ENCODE measurements around the gene BDP1.
"Not testable (repeated sequence)": the region's sequence is repeated elsewhere in the genome, so short reads cannot be mapped to it uniquely, and the experiment has no call there.

BDP1 gene

GRCh38 chr5:71569748-71570509, 114.5 kb downstream of the BDP1 start:
- TF ChIP-seq PATZ1 (CRISPR knock-in tag; IDR thresholded peaks at IDR 0.05; ENCODE audit: borderline replicate concordance) (no peak), RARB (CRISPR knock-in tag; IDR thresholded peaks at IDR 0.05) (no peak), ZFP30 (CRISPR knock-in tag; IDR thresholded peaks at IDR 0.05) (no peak)
- no peak for ATAC-seq

GRCh38 chr5:71571811-71572210, 116.4 kb downstream of the BDP1 start:
- not testable (repeated sequence) for ATAC-seq

DNA sequence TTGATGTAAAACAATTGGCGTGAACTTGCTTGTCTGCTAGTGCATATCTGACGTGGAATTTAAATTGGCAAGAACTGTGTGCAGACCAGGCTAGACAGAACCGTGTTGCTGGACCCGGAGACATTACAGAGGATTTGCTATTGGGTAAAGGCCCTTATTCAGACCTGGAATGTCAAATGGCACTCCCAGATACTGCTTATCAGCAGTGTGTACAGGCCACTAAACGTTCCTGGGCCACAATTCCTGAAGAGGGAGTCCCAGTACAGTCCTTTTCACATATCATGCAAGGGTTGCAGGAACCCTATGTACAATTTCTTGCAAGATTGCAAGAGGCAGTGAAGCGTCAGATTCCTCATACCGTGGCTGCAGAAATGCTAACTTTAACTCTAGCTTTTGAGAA, 118.1 kb downstream of the BDP1 start:
- TF ChIP-seq, protein P1, sequence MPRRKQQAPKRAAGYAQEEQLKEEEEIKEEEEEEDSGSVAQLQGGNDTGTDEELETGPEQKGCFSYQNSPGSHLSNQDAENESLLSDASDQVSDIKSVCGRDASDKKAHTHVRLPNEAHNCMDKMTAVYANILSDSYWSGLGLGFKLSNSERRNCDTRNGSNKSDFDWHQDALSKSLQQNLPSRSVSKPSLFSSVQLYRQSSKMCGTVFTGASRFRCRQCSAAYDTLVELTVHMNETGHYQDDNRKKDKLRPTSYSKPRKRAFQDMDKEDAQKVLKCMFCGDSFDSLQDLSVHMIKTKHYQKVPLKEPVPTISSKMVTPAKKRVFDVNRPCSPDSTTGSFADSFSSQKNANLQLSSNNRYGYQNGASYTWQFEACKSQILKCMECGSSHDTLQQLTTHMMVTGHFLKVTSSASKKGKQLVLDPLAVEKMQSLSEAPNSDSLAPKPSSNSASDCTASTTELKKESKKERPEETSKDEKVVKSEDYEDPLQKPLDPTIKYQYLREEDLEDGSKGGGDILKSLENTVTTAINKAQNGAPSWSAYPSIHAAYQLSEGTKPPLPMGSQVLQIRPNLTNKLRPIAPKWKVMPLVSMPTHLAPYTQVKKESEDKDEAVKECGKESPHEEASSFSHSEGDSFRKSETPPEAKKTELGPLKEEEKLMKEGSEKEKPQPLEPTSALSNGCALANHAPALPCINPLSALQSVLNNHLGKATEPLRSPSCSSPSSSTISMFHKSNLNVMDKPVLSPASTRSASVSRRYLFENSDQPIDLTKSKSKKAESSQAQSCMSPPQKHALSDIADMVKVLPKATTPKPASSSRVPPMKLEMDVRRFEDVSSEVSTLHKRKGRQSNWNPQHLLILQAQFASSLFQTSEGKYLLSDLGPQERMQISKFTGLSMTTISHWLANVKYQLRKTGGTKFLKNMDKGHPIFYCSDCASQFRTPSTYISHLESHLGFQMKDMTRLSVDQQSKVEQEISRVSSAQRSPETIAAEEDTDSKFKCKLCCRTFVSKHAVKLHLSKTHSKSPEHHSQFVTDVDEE (CRISPR knock-in tag; IDR thresholded peaks at IDR 0.05) = no peak
- TF ChIP-seq POU6F1 (CRISPR knock-in tag; IDR thresholded peaks at IDR 0.05; ENCODE audit: borderline replicate concordance, low read depth) (no peak), ZNF8 (CRISPR knock-in tag; IDR thresholded peaks at IDR 0.05) (no peak), OSR1 (CRISPR knock-in tag; IDR thresholded peaks at IDR 0.05) (no peak), ESRRG (CRISPR knock-in tag; IDR thresholded peaks at IDR 0.05) (no peak)
- ATAC-seq = no peak

- ATAC-seq = not testable (repeated sequence)
These were observed 120.1 kb downstream of the BDP1 start for GRCh38 chr5:71575588-71575987.

- ATAC-seq = no peak
- TF ChIP-seq ZFP3 (CRISPR knock-in tag; IDR thresholded peaks at IDR 0.05) (no peak), RARB (CRISPR knock-in tag; IDR thresholded peaks at IDR 0.05) (no peak), ZNF70 (CRISPR knock-in tag; IDR thresholded peaks at IDR 0.05) (no peak), GLIS3 (CRISPR knock-in tag; IDR thresholded peaks at IDR 0.05) (no peak), CSDC2 (CRISPR knock-in tag; IDR thresholded peaks at IDR 0.05) (no peak)
These were observed 120.8 kb downstream of the BDP1 start for GRCh38 chr5:71576241-71576640.

GRCh38 chr5:71577839-71578238, 122.4 kb downstream of the BDP1 start:
- not testable (repeated sequence) for ATAC-seq

DNA sequence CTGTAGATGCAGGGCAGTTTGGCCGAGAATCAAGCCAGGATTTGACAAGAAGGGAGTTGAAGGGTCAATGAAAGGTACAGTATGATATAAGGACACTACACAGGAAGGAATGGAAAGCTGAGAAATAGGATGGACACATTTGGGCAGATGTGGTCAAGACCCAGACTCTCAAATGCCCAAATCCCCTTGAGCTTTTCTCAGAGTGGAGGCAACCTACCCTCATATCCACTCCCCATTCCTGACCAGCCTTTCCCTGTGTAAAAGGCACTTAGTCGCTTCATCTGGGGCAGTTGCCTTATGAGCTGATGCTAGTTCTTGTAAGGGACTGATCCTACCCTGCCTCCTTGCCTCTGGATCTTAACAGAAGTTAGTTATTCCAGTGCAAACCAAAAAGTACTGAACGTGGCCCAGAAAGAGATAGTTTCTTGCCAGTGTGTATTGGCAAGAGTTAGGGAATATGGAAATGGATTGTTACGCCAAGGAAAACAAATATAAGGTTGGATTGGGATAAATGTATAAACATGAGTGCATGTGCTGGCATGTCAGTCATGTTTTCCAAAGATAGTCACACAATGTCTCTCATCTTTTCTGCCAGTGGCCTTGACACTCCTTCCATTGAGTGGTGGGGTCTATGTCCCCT, 127.6 kb downstream of the BDP1 start:
- ATAC-seq = no peak
- TF ChIP-seq ISL1 (CRISPR knock-in tag; IDR thresholded peaks at IDR 0.05) (no peak), ARNTL (CRISPR knock-in tag; IDR thresholded peaks at IDR 0.05; ENCODE audit: borderline replicate concordance, low read depth) (no peak), ZFP3 (CRISPR knock-in tag; IDR thresholded peaks at IDR 0.05) (no peak), PATZ1 (CRISPR knock-in tag; IDR thresholded peaks at IDR 0.05; ENCODE audit: borderline replicate concordance) (no peak), ZFP30 (CRISPR knock-in tag; IDR thresholded peaks at IDR 0.05) (no peak), CSDC2 (CRISPR knock-in tag; IDR thresholded peaks at IDR 0.05) (no peak), ZNF70 (CRISPR knock-in tag; IDR thresholded peaks at IDR 0.05) (no peak), ZNF565 (CRISPR knock-in tag; conservative IDR thresholded peaks at IDR 0.05; ENCODE audit: low read depth) (no peak), OSR1 (CRISPR knock-in tag; IDR thresholded peaks at IDR 0.05) (no peak), GLIS3 (CRISPR knock-in tag; IDR thresholded peaks at IDR 0.05) (no peak), RARB (CRISPR knock-in tag; IDR thresholded peaks at IDR 0.05) (no peak)
- TF ChIP-seq, protein P1 (CRISPR knock-in tag; IDR thresholded peaks at IDR 0.05) = no peak
- TF ChIP-seq, protein P2, sequence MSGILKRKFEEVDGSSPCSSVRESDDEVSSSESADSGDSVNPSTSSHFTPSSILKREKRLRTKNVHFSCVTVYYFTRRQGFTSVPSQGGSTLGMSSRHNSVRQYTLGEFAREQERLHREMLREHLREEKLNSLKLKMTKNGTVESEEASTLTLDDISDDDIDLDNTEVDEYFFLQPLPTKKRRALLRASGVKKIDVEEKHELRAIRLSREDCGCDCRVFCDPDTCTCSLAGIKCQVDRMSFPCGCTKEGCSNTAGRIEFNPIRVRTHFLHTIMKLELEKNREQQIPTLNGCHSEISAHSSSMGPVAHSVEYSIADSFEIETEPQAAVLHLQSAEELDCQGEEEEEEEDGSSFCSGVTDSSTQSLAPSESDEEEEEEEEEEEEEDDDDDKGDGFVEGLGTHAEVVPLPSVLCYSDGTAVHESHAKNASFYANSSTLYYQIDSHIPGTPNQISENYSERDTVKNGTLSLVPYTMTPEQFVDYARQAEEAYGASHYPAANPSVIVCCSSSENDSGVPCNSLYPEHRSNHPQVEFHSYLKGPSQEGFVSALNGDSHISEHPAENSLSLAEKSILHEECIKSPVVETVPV (CRISPR knock-in tag; IDR thresholded peaks at IDR 0.05) = no peak
